Measurements from ENCODE around the gene MYL11.
"Not testable (repeated sequence)": the region's sequence is repeated elsewhere in the genome, so short reads cannot be mapped to it uniquely, and the experiment has no call there.

Gene MYL11, protein sequence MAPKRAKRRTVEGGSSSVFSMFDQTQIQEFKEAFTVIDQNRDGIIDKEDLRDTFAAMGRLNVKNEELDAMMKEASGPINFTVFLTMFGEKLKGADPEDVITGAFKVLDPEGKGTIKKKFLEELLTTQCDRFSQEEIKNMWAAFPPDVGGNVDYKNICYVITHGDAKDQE

GRCh38 chr16:30374538-30374937 is at the start of gene MYL11:
MYL11 (plus strand) TSS chr16:30374802; CDS start chr16:30374858, 56 bp downstream.
- DNase-seq (ENCODE audit: low read depth, low spot score), result no peak

- not testable (repeated sequence) for DNase-seq (ENCODE audit: low read depth, low spot score)
Measured at GRCh38 chr16:30334473-30334989, 40.1 kb upstream of the MYL11 start.

DNA sequence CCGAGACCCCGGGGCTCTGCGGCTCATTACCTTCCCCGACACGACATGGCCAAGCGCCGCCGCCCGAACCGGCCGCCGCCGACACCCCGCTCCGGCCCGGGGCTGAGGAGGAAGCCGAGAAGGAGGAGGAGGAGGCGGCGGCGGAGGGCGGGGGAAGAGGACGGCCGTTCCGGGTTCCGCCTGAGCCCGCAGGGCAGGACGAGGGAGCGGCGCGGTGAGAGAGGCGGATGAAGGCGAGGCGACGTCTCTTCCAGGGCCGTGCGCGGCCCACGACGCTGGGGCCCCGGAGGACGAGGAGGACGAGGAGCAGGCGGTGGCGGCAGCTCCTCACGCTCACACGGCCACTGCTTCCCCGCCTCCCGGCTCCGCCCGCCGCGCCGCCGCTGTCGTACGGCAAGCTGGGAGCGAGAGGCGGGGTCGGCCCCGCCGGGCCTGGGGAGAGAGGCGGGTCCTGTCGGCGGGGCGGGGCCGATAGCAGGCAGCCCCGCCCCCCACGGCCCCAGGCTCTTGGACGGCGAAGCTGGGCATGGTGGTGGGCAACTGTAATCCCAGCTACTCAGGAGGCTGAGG is 39.5 kb upstream of the MYL11 start:
- DNase-seq (ENCODE audit: low read depth, low spot score), result not testable (repeated sequence)

GRCh38 chr16:30335598-30336474 is 38.8 kb upstream of the MYL11 start:
- no peak for DNase-seq (ENCODE audit: low read depth, low spot score)

- DNase-seq (ENCODE audit: low read depth, low spot score), result not testable (repeated sequence)
Measured at GRCh38 chr16:30337964-30338357, 36.6 kb upstream of the MYL11 start.

DNA sequence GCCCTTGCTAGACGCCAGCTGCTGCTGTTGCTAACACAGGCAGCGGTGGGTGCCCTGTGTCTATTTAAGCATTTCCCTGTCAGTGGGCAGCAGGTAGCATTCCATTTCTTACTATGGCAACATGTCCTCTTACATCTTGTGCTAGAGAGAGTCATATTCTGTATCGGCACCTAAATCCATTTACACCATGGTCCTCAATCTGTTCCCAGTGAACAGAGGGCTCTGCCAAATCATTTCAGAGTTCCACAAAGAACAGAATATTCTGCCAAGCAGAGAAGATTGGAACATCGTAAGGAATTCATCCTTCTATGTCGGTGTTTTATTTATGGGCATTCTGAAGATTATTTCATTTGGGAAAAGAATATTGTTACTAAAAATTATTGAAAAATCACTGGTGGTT is 35.9 kb upstream of the MYL11 start:
- DNase-seq (ENCODE audit: low read depth, low spot score), result not testable (repeated sequence)

GRCh38 chr16:30340621-30341020 is 34.0 kb upstream of the MYL11 start:
- DNase-seq (ENCODE audit: low read depth, low spot score), result no peak

- not testable (repeated sequence) for DNase-seq (ENCODE audit: low read depth, low spot score)
Measured at GRCh38 chr16:30341971-30342370, 32.6 kb upstream of the MYL11 start.

GRCh38 chr16:30342751-30343490 is 31.7 kb upstream of the MYL11 start:
- DNase-seq (ENCODE audit: low read depth, low spot score), result no peak

DNA sequence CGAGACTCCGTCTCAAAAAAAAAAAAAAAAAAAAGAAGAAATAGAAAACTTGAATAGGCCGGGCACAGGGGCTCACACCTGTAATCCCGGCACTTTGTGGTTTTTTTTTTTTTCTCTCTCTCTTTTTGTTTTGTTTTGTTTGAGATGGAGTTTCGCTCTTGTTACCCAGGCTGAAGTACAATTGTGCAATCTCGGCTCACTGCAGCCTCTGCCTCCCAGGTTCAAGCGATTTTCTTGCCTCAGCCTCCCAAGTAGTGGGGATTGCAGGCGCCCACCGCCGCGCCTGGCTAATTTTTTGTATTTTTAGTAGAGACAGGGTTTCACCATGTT is 31.1 kb upstream of the MYL11 start:
- DNase-seq (ENCODE audit: low read depth, low spot score), result not testable (repeated sequence)

DNA sequence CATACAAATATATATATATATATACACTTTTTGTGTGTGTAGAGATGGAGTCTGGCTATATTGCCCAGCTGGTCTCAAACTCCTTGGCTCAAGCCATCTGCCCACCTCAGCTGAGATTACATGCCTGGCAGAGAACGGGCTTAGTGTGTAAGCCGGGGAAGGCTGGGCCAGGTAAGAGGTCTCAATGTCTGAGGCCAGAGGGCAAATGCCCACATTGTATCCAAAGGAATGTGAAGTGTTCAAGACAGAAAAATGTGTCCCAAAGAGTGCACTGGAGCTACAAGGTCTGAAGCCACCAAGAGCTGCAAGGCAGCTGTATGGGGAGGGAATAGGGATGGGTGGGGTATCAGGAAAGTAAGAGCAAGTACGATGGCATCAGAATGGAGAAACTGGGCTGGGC is 28.3 kb upstream of the MYL11 start:
- DNase-seq (ENCODE audit: low read depth, low spot score), result no peak

- no peak for DNase-seq (ENCODE audit: low read depth, low spot score)
Measured at GRCh38 chr16:30348113-30348512, 26.5 kb upstream of the MYL11 start.

GRCh38 chr16:30348929-30349328 is 25.7 kb upstream of the MYL11 start:
- DNase-seq (ENCODE audit: low read depth, low spot score), result no peak

DNA sequence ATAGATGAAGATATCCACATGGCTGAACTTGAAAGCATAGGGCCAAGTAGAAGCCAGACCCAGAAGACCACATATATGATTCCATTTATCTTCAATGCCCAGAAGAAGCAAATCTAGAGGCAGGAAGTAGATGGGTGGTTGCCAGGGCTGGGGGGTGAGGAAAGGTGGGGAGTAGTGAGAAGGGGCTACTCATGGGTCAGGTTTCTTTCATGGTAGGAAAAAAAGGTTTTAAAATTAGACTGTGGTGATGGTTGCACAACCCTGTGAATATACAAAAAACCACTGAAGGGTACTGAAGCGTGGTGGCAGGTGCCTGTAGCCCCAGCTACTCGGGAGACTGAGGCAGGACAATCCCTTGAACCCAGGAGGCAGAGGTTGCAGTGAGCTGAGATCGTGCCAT is 24.9 kb upstream of the MYL11 start:
- no peak for DNase-seq (ENCODE audit: low read depth, low spot score)

GRCh38 chr16:30350134-30350871 is 24.3 kb upstream of the MYL11 start:
- no peak for DNase-seq (ENCODE audit: low read depth, low spot score)

DNA sequence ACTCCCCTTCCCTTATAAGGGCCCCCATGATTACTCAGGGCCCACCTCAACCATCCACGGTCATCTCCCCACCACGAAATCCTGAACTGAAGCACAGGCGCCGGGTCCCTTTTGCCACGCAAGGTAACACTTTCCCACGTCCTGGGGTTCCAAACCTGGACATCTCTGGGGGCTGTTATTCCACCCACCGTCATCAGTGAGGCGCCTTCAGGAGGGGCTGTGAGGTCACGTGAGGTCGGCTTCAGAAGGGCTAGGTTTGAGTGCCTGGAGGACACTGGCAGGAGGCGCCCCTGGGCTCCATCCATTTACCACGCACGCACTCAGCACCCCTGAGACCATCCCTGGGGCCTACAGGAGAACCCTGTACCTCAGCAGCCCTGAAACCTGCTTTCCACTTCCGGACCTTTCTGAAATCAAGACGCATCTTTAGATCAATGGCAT is 23.6 kb upstream of the MYL11 start:
- no peak for DNase-seq (ENCODE audit: low read depth, low spot score)

- no peak for DNase-seq (ENCODE audit: low read depth, low spot score)
Measured at GRCh38 chr16:30351586-30352419, 22.8 kb upstream of the MYL11 start.

GRCh38 chr16:30352488-30353401 is 21.9 kb upstream of the MYL11 start:
- no peak for DNase-seq (ENCODE audit: low read depth, low spot score)

DNA sequence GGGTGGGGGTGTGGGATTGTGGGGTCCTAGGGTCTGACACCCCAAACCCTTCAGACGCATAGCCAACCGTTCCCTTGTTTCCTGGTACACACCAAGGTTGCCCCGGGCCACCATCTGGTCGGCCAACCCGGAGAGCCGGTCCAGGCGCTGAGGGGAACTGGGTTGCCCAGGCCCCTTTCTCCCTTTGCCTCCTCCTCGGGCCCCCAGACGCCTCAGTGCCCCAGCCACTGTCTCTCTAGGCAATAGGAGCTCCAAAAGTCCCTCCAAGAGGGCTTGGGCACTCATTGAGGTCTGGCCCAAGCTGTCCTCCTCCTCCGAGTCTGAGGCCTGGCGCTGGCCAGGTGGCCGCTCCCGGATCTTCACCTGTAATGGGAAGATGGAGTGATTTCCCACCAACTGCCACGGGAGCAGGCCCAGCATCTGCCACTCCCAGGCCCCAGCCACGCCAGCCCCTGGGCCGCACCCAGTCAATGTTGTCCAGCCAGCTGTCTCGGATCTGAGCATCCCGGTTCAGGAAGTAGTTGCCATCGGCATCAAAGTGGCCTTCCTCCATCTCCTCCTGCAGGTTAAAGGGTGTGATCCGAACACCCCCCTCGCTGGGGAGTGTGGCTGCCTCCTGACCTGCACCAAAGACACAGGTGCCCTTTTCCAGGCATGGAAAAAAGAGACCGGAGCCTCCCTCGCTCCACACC is 21.0 kb upstream of the MYL11 start:
- no peak for DNase-seq (ENCODE audit: low read depth, low spot score)

Data from iPS DF 19.7 (cell line).